ENCODE results near the gene SIVA1.
"Not testable (repeated sequence)": the region's sequence is repeated elsewhere in the genome, so short reads cannot be mapped to it uniquely, and the experiment has no call there.

The SIVA1 gene

GRCh38 chr14:104746934-104747481, 5.9 kb upstream of the SIVA1 start:
- peaks cover 2 to 3% of the 10 kb centered on the region in 2 experiments for H3K4me1 ChIP-seq (ENCODE audit: control insufficient read depth in 1 of 2, insufficient read depth in 1 of 2, low read depth in 1 of 2, low read length in 1 of 2)
- no peak overlapping the region for H3K27ac ChIP-seq
- no peaks in the 10 kb centered on the region for H3K9me3 ChIP-seq
- no peaks in the 10 kb centered on the region for H3K36me3 ChIP-seq
- no peaks in the 10 kb centered on the region for H3K27me3 ChIP-seq
- no peak for TF ChIP-seq CTCF (IDR thresholded peaks at IDR 0.05)
- H3K4me3 ChIP-seq (ENCODE audit: low read depth in 1 of 2, low read length in 1 of 2), result no peak overlapping the region

DNA sequence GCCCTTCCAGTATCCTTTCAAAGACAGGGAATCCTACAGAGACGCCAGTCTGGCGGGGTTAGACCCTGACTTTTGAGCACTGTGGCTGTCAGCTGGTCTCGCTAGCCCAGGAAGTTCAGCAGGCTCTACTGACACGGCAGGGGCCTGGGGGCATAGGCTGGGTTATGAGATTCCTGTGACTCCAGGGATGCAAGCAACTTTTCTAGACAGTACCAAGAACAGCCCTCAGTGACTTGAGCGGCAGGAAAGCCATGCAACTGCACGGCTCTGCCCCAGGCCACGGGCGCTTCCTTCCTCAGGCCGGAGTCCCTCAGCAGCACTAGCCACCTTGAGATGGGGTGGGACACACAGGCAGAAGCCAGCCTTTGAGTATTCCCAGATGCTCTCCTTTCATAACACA, 5.1 kb upstream of the SIVA1 start:
- Histone ChIP-seq H3K36me3 (no peaks in the 10 kb centered on the region), H3K27me3 (no peaks in the 10 kb centered on the region), H3K9me3 (no peaks in the 10 kb centered on the region), H3K4me3 (ENCODE audit: low read depth in 1 of 2, low read length in 1 of 2) (no peak overlapping the region), H3K27ac (no peak overlapping the region), H3K4me1 (ENCODE audit: control insufficient read depth in 1 of 2, insufficient read depth in 1 of 2, low read depth in 1 of 2, low read length in 1 of 2) (peaks cover 6% of the 10 kb centered on the region in 2 experiments)
- no peak for TF ChIP-seq CTCF (IDR thresholded peaks at IDR 0.05)

- no peaks in the 10 kb centered on the region for H3K27me3 ChIP-seq
- no peaks in the 10 kb centered on the region for H3K36me3 ChIP-seq
- H3K9me3 ChIP-seq, result no peaks in the 10 kb centered on the region
- peaks cover 15 to 18% of the 10 kb centered on the region in 2 experiments for H3K4me1 ChIP-seq (ENCODE audit: control insufficient read depth in 1 of 2, insufficient read depth in 1 of 2, low read depth in 1 of 2, low read length in 1 of 2)
- no peak overlapping the region for H3K27ac ChIP-seq
- no peak overlapping the region for H3K4me3 ChIP-seq (ENCODE audit: low read depth in 1 of 2, low read length in 1 of 2)
- TF ChIP-seq CTCF (IDR thresholded peaks at IDR 0.05), result no peak
These were observed 3.8 kb upstream of the SIVA1 start for GRCh38 chr14:104749111-104749649.

- Histone ChIP-seq H3K4me1 (ENCODE audit: control insufficient read depth in 1 of 2, insufficient read depth in 1 of 2, low read depth in 1 of 2, low read length in 1 of 2) (peaks cover 20% of the 10 kb centered on the region in 2 experiments), H3K27ac (no peak overlapping the region), H3K4me3 (ENCODE audit: low read depth in 1 of 2, low read length in 1 of 2) (no peak overlapping the region), H3K27me3 (no peaks in the 10 kb centered on the region), H3K9me3 (no peaks in the 10 kb centered on the region), H3K36me3 (peaks cover under 1% of the 10 kb centered on the region)
- no peak for TF ChIP-seq CTCF (IDR thresholded peaks at IDR 0.05)
These were observed 2.7 kb upstream of the SIVA1 start for GRCh38 chr14:104750056-104750752.

- H3K27ac ChIP-seq; H3K27me3 ChIP-seq; H3K9me3 ChIP-seq; H3K4me3 ChIP-seq (ENCODE audit: low read depth in 1 of 2, low read length in 1 of 2); H3K36me3 ChIP-seq: not testable (repeated sequence)
- peaks cover 20% of the 10 kb centered on the region in 2 experiments for H3K4me1 ChIP-seq (ENCODE audit: control insufficient read depth in 1 of 2, insufficient read depth in 1 of 2, low read depth in 1 of 2, low read length in 1 of 2)
These were observed 2.2 kb upstream of the SIVA1 start for GRCh38 chr14:104750753-104751057.

Measured in neutrophil (primary cell).